CD14-positive monocyte (primary cell): ENCODE results near the gene RASSF6. TPM values are rescaled to one million over a fixed set of nuclear protein-coding genes. Genes with fewer than 3 reads are reported as not detected.

ENCODE experiments used
- DNase-seq, 3 donors: peaks; one replicate each; pipeline ENCODE4 v3.0.0-alpha.2; 2011 to 2022
- H2AFZ ChIP-seq: 2 replicates; pipeline ENCODE4 v1.6.0; 2012; ENCODE audit warnings: mild to moderate bottlenecking, low read depth, low read length, inconsistent platforms; ENCODE audit not compliant: insufficient read depth, poor library complexity, severe bottlenecking
- H3K27ac ChIP-seq, 2 donors: 1 replicate in 1 of 2; 2 replicates in 1 of 2; pipeline ENCODE4 v1.5.1; 2012 to 2013; ENCODE audit warnings: low read length in 2 of 2, control low read depth in 1 of 2, inconsistent platforms in 1 of 2, low read depth in 1 of 2, mild to moderate bottlenecking in 1 of 2
- H3K27me3 ChIP-seq, 2 donors: one replicate each; pipeline versions ENCODE4 v1.6.0 to v1.6.1; 2011 to 2013; ENCODE audit warnings: low read length in 2 of 2; ENCODE audit not compliant: control insufficient read depth in 2 of 2, insufficient read depth in 2 of 2
- H3K36me3 ChIP-seq, 2 donors: replicated peaks in 1 of 2; 1 replicate in 1 of 2; 2 replicates in 1 of 2; pipeline versions ENCODE4 v1.5.1 to v1.6.1; 2012 to 2013; ENCODE audit warnings: low read length in 2 of 2, control low read depth in 1 of 2, inconsistent platforms in 1 of 2, mild to moderate bottlenecking in 1 of 2; ENCODE audit not compliant: insufficient read depth in 2 of 2, control insufficient read depth in 1 of 2
- H3K4me1 ChIP-seq, 2 donors: 1 replicate in 1 of 2; 2 replicates in 1 of 2; pipeline versions ENCODE4 v1.5.1 to v1.6.1; 2012 to 2013; ENCODE audit warnings: low read length in 2 of 2, control low read depth in 1 of 2, inconsistent platforms in 1 of 2, mild to moderate bottlenecking in 1 of 2, moderate library complexity in 1 of 2; ENCODE audit not compliant: insufficient read depth in 2 of 2, control insufficient read depth in 1 of 2
- H3K4me2 ChIP-seq: replicated peaks from 2 replicates; pipeline ENCODE3; 2012; ENCODE audit warnings: low read length, moderate library complexity, mild to moderate bottlenecking; ENCODE audit not compliant: poor library complexity, severe bottlenecking; ENCODE audit errors: extremely low read depth
- H3K4me3 ChIP-seq, 3 experiments: fragments of 200-600 bp in 1 of 3; sonication (generic) in 1 of 3; replicated peaks in 1 of 3; 1 replicate in 2 of 3; 2 replicates in 1 of 3; pipeline ENCODE4 v1.5.1; 2011 to 2013; ENCODE audit warnings: low read length in 3 of 3, mild to moderate bottlenecking in 3 of 3, control low read depth in 2 of 3, low read depth in 2 of 3, inconsistent platforms in 1 of 3, moderate library complexity in 1 of 3
- H3K79me2 ChIP-seq: 2 replicates; pipeline ENCODE4 v1.6.0; 2012; ENCODE audit warnings: mild to moderate bottlenecking, control low read depth, inconsistent platforms, low read length, moderate library complexity; ENCODE audit not compliant: insufficient read depth
- H3K9ac ChIP-seq: 2 replicates; pipeline ENCODE4 v1.6.0; 2017; ENCODE audit warnings: low read length, mild to moderate bottlenecking; ENCODE audit not compliant: insufficient read depth, poor library complexity, severe bottlenecking
- H3K9me3 ChIP-seq, 2 donors: replicated peaks in 1 of 2; 1 replicate in 1 of 2; 2 replicates in 1 of 2; pipeline versions ENCODE4 v1.5.1 to v1.6.1; 2012 to 2013; ENCODE audit warnings: low read length in 2 of 2, control low read depth in 1 of 2; ENCODE audit not compliant: control insufficient read depth in 1 of 2, insufficient read depth in 1 of 2
- H4K20me1 ChIP-seq: 2 replicates; pipeline ENCODE4 v1.6.0; 2012; ENCODE audit warnings: mild to moderate bottlenecking, low read length, control low read depth, moderate library complexity; ENCODE audit not compliant: insufficient read depth
- H3K27ac Mint-ChIP-seq, 7 donors: one replicate each; pipeline ENCODE4 v1.8.0; 2020; ENCODE audit warnings: mild to moderate bottlenecking in 7 of 7, mixed read lengths in 7 of 7, moderate library complexity in 6 of 7, inconsistent platforms in 2 of 7
- H3K27me3 Mint-ChIP-seq, 3 donors: one replicate each; pipeline ENCODE4 v1.8.0; 2021 to 2022; ENCODE audit warnings: low read depth in 3 of 3, mild to moderate bottlenecking in 3 of 3, mixed read lengths in 3 of 3, moderate library complexity in 3 of 3, inconsistent platforms in 1 of 3
- H3K36me3 Mint-ChIP-seq, 2 donors: one replicate each; pipeline ENCODE4 v1.8.0; 2020; ENCODE audit warnings: mixed read lengths in 2 of 2, inconsistent platforms in 1 of 2, mild to moderate bottlenecking in 1 of 2
- H3K4me1 Mint-ChIP-seq: one replicate; pipeline ENCODE4 v1.8.0; 2020; ENCODE audit warnings: mild to moderate bottlenecking, mixed read lengths
- H3K4me3 Mint-ChIP-seq, 2 donors: one replicate each; pipeline ENCODE4 v1.8.0; 2020; ENCODE audit warnings: mild to moderate bottlenecking in 2 of 2, mixed read lengths in 2 of 2, moderate library complexity in 1 of 2
- H3K9me3 Mint-ChIP-seq, 7 donors: one replicate each; pipeline ENCODE4 v1.8.0; 2020 to 2022; ENCODE audit warnings: mixed read lengths in 7 of 7, mild to moderate bottlenecking in 6 of 7, moderate library complexity in 6 of 7, inconsistent platforms in 2 of 7
- WGBS: methylation state at CpG from one replicate; pipeline ENCODE4 v1.1.5; 2013; ENCODE audit warnings: missing lambda C conversion rate; ENCODE audit not compliant: insufficient coverage; 5-methylcytosine and 5-hydroxymethylcytosine counted together
- intact Hi-C, 2 donors: fragments of 100-400 bp; cut with micrococcal nuclease; formaldehyde crosslinking; loops; one replicate each; pipeline versions ENCODE4 v1.15.0 to v1.15.1; 2023
- polyA plus RNA-seq, 3 donors: library from polyadenylated mRNA; depleted of rRNA in 1 of 3; unstranded in 2 of 3; stranded (reverse) in 1 of 3; fragments of 300-500 nt in 2 of 3; fragments of >200 nt in 1 of 3; fragmentation: Illumina TruSeq in 2 of 3; gene quantifications; 1 replicate in 2 of 3; 2 replicates in 1 of 3; pipeline ENCODE4 v1.2.3, GENCODE V29; 2012 to 2021
- TF ChIP-seq, protein P1 (sequence below): fragments of 200-600 bp; IDR thresholded peaks from one replicate; pipeline ENCODE4 v1.8.0; 2022; ENCODE audit warnings: antibody characterized with exemption, mild to moderate bottlenecking

The RASSF6 gene
- polyA plus RNA-seq, 3 donors, result not detected

DNA sequence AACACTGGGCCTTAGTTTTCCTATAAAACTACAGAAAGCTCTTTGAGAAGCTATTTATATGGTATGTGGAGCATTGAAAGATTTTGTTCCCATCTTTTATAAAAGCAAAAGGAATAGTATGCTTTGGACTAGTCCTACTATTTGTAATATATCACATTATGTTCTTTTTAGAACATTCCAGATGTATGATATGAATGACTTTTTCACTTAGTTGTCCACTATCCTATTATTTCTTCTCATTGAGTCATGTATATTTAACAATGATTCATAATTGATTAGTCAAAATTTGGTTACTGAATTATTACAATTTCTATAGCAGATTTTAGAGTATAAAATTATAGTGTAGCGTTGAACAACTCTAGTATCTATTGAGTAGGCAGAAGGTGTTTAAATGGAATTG is 34.2 kb downstream of the RASSF6 start:
- Histone ChIP-seq H3K4me2 (no peak overlapping the region), H3K9me3 (no peaks in the 10 kb centered on the region), H3K4me1 (no peaks in the 10 kb centered on the region), H3K27ac (no peak overlapping the region), H2AFZ (no peak overlapping the region), H3K4me3 (no peak overlapping the region), H3K27me3 (no peaks in the 10 kb centered on the region), H3K79me2 (no peaks in the 10 kb centered on the region), H4K20me1 (no peaks in the 10 kb centered on the region), H3K36me3 (no peaks in the 10 kb centered on the region), H3K9ac (no peak overlapping the region)
- no peaks in the 10 kb centered on the region for H3K27me3 Mint-ChIP-seq
- no peak overlapping the region for H3K27ac Mint-ChIP-seq
- no CpG with 5 or more reads among the region's 1 CpG for WGBS
- no peak overlapping the region for H3K4me3 Mint-ChIP-seq
- H3K4me1 Mint-ChIP-seq, result peaks cover 8% of the 10 kb centered on the region
- no peak for DNase-seq
- H3K36me3 Mint-ChIP-seq, result no peaks in the 10 kb centered on the region
- intact Hi-C loops, result no loop called here
- TF ChIP-seq, protein P1, sequence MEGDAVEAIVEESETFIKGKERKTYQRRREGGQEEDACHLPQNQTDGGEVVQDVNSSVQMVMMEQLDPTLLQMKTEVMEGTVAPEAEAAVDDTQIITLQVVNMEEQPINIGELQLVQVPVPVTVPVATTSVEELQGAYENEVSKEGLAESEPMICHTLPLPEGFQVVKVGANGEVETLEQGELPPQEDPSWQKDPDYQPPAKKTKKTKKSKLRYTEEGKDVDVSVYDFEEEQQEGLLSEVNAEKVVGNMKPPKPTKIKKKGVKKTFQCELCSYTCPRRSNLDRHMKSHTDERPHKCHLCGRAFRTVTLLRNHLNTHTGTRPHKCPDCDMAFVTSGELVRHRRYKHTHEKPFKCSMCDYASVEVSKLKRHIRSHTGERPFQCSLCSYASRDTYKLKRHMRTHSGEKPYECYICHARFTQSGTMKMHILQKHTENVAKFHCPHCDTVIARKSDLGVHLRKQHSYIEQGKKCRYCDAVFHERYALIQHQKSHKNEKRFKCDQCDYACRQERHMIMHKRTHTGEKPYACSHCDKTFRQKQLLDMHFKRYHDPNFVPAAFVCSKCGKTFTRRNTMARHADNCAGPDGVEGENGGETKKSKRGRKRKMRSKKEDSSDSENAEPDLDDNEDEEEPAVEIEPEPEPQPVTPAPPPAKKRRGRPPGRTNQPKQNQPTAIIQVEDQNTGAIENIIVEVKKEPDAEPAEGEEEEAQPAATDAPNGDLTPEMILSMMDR, result no peak
- H3K9me3 Mint-ChIP-seq, result no peaks in the 10 kb centered on the region

DNA sequence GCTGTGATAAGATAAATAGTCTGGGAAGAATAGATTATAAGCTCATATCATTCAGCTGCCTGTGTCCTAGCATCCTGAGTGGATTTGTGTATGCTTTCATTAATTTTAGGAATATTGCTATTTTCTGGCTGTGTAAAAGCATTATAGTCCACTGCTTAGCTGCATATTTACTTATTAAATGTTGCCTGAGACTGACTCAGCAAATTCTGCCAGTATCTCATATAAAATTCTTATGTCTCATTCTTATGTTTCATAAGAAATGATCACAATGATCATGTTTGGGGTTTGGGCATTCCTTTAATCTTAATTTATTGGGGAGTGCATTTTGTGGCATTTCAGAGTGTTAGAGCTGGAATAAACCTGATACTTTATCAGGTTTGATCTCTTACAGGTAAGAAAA is 34.9 kb downstream of the RASSF6 start:
- Histone ChIP-seq H2AFZ (no peak overlapping the region), H4K20me1 (no peaks in the 10 kb centered on the region), H3K79me2 (no peaks in the 10 kb centered on the region), H3K27ac (no peak overlapping the region), H3K36me3 (no peaks in the 10 kb centered on the region), H3K4me3 (no peak overlapping the region), H3K27me3 (no peaks in the 10 kb centered on the region), H3K4me2 (no peak overlapping the region), H3K4me1 (no peaks in the 10 kb centered on the region), H3K9ac (no peak overlapping the region), H3K9me3 (no peaks in the 10 kb centered on the region)
- intact Hi-C loops, result no loop called here
- no peak for DNase-seq
- TF ChIP-seq, protein P1, result no peak
- Mint-ChIP-seq H3K36me3 (no peaks in the 10 kb centered on the region), H3K27me3 (no peaks in the 10 kb centered on the region), H3K4me1 (peaks cover 8% of the 10 kb centered on the region), H3K9me3 (no peaks in the 10 kb centered on the region), H3K4me3 (no peak overlapping the region), H3K27ac (no peak overlapping the region)
